ENCODE measurements around the gene GGT6.

- TF ChIP-seq POLR2A (IDR thresholded peaks at IDR 0.05) (no peak), POLR2AphosphoS5 (IDR thresholded peaks at IDR 0.05; ENCODE audit: insufficient read depth in 1 of 2, low read depth in 1 of 2) (peak; percentile 60 to 70)
- TF ChIP-seq, protein P1, sequence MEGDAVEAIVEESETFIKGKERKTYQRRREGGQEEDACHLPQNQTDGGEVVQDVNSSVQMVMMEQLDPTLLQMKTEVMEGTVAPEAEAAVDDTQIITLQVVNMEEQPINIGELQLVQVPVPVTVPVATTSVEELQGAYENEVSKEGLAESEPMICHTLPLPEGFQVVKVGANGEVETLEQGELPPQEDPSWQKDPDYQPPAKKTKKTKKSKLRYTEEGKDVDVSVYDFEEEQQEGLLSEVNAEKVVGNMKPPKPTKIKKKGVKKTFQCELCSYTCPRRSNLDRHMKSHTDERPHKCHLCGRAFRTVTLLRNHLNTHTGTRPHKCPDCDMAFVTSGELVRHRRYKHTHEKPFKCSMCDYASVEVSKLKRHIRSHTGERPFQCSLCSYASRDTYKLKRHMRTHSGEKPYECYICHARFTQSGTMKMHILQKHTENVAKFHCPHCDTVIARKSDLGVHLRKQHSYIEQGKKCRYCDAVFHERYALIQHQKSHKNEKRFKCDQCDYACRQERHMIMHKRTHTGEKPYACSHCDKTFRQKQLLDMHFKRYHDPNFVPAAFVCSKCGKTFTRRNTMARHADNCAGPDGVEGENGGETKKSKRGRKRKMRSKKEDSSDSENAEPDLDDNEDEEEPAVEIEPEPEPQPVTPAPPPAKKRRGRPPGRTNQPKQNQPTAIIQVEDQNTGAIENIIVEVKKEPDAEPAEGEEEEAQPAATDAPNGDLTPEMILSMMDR (IDR thresholded peaks at IDR 0.05) = no peak
These were observed 45.4 kb upstream of the GGT6 start for GRCh38 chr17:4605826-4606225.
